Measurements from ENCODE around the gene FBN1. TPM values are rescaled to one million over a fixed set of nuclear protein-coding genes. Genes with fewer than 3 reads are reported as not detected.

The FBN1 gene
- total and polyA plus RNA-seq, 2 experiments from 2014 or later: 1.9 to 3.8 TPM

DNA sequence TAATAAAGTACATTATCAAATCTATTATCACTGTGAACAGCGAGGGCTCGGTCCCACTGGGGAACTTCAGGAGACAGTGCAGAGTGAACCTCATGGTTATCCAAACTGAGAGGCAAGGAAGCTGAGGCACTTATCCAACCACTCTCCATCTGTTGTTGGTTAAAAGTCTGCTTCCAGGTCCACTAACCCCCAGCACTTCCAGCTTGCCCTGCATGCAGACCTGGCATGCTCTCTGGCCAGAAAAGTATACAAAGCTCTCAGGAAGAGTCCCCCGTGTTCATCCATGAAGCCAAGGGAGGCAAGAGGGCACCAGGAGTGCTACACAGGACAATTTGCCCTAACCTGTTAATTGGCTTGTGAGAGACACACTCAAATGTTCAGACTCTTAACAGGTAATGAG is 36.0 kb downstream of the FBN1 start:
- no peak for ATAC-seq

DNA sequence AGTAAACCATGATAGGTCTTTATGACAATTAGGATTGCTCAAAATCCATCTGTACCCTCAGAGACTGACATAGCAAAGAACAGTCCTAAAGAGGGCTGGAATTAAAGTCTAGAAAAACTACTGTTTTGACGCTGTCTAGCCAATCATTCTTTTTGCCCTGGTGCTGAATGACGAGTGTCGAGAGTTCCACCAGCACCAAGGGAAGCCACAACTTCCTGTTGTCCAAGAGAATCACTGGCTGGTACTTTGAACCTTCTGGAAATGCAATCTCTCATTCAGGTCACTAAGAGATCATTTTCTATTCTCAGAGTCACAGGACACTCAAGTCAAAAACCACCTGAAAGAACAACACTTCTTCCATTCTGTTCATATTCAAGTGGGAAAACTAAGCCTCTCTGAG is 37.7 kb downstream of the FBN1 start:
- no peak overlapping the region for H3K4me2 ChIP-seq
- no peaks in the 10 kb centered on the region for H3K27me3 Mint-ChIP-seq (ENCODE audit: insufficient read depth, low read depth, poor library complexity)
- no peaks in the 10 kb centered on the region for H3K36me3 Mint-ChIP-seq (ENCODE audit: low read depth)
- no peak overlapping the region for H3K27ac Mint-ChIP-seq
- no peak overlapping the region for H3K27ac ChIP-seq (ENCODE audit: low read depth)
- H3F3A ChIP-seq (replicated peaks; ENCODE audit: low read depth): no peaks in the 10 kb centered on the region
- no peak overlapping the region for H3K4me3 Mint-ChIP-seq
- no peaks in the 10 kb centered on the region for H3K27me3 ChIP-seq (ENCODE audit: insufficient read depth)
- ATAC-seq (no peak), DNase-seq (ENCODE audit: low spot score) (no peak)
- H3K9me3 Mint-ChIP-seq: no peaks in the 10 kb centered on the region
- H3K4me1 ChIP-seq (ENCODE audit: insufficient read depth): peaks cover 15% of the 10 kb centered on the region; the same call in 1 of the 2 replicates
- H3K36me3 ChIP-seq (ENCODE audit: insufficient read depth): no peaks in the 10 kb centered on the region; the same call in 1 of the 2 replicates
- no peak overlapping the region for H3K4me3 ChIP-seq
- H3K79me2 ChIP-seq (replicated peaks; ENCODE audit: insufficient read depth): no peaks in the 10 kb centered on the region
- no peak overlapping the region for H2AFZ ChIP-seq
- no peaks in the 10 kb centered on the region for H3K9me2 ChIP-seq (ENCODE audit: insufficient read depth)
- peaks cover 19% of the 10 kb centered on the region; the same call in 2 of the 3 replicates for H3K4me1 Mint-ChIP-seq
- H4K20me1 ChIP-seq (replicated peaks; ENCODE audit: insufficient read depth): no peaks in the 10 kb centered on the region
- no peak for TF ChIP-seq STAT1 (IDR thresholded peaks at IDR 0.05; ENCODE audit: unreplicated experiment)
- TF ChIP-seq CREB1 (CRISPR knock-in tag; IDR thresholded peaks at IDR 0.05; ENCODE audit: low read depth): no peak
- no peak for TF ChIP-seq EZH2phosphoT487 (IDR thresholded peaks at IDR 0.05; ENCODE audit: unreplicated experiment)
- TF ChIP-seq, protein P1, sequence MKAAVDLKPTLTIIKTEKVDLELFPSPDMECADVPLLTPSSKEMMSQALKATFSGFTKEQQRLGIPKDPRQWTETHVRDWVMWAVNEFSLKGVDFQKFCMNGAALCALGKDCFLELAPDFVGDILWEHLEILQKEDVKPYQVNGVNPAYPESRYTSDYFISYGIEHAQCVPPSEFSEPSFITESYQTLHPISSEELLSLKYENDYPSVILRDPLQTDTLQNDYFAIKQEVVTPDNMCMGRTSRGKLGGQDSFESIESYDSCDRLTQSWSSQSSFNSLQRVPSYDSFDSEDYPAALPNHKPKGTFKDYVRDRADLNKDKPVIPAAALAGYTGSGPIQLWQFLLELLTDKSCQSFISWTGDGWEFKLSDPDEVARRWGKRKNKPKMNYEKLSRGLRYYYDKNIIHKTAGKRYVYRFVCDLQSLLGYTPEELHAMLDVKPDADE (IDR thresholded peaks at IDR 0.05): no peak
- no peak for TF ChIP-seq JUNB (IDR thresholded peaks at IDR 0.05; ENCODE audit: unreplicated experiment)
- no peak for TF ChIP-seq EZH2 (IDR thresholded peaks at IDR 0.05; ENCODE audit: low read depth, unreplicated experiment)
- TF ChIP-seq, protein P2, sequence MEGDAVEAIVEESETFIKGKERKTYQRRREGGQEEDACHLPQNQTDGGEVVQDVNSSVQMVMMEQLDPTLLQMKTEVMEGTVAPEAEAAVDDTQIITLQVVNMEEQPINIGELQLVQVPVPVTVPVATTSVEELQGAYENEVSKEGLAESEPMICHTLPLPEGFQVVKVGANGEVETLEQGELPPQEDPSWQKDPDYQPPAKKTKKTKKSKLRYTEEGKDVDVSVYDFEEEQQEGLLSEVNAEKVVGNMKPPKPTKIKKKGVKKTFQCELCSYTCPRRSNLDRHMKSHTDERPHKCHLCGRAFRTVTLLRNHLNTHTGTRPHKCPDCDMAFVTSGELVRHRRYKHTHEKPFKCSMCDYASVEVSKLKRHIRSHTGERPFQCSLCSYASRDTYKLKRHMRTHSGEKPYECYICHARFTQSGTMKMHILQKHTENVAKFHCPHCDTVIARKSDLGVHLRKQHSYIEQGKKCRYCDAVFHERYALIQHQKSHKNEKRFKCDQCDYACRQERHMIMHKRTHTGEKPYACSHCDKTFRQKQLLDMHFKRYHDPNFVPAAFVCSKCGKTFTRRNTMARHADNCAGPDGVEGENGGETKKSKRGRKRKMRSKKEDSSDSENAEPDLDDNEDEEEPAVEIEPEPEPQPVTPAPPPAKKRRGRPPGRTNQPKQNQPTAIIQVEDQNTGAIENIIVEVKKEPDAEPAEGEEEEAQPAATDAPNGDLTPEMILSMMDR (conservative IDR thresholded peaks at IDR 0.05; ENCODE audit: low read depth in 2 of 2): no peak
- TF ChIP-seq ZNF114 (CRISPR knock-in tag; IDR thresholded peaks at IDR 0.05): no peak
- TF ChIP-seq, protein P3, sequence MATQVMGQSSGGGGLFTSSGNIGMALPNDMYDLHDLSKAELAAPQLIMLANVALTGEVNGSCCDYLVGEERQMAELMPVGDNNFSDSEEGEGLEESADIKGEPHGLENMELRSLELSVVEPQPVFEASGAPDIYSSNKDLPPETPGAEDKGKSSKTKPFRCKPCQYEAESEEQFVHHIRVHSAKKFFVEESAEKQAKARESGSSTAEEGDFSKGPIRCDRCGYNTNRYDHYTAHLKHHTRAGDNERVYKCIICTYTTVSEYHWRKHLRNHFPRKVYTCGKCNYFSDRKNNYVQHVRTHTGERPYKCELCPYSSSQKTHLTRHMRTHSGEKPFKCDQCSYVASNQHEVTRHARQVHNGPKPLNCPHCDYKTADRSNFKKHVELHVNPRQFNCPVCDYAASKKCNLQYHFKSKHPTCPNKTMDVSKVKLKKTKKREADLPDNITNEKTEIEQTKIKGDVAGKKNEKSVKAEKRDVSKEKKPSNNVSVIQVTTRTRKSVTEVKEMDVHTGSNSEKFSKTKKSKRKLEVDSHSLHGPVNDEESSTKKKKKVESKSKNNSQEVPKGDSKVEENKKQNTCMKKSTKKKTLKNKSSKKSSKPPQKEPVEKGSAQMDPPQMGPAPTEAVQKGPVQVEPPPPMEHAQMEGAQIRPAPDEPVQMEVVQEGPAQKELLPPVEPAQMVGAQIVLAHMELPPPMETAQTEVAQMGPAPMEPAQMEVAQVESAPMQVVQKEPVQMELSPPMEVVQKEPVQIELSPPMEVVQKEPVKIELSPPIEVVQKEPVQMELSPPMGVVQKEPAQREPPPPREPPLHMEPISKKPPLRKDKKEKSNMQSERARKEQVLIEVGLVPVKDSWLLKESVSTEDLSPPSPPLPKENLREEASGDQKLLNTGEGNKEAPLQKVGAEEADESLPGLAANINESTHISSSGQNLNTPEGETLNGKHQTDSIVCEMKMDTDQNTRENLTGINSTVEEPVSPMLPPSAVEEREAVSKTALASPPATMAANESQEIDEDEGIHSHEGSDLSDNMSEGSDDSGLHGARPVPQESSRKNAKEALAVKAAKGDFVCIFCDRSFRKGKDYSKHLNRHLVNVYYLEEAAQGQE (IDR thresholded peaks at IDR 0.05; ENCODE audit: unreplicated experiment): no peak
- no peak for TF ChIP-seq POLR2AphosphoS5 (IDR thresholded peaks at IDR 0.05; ENCODE audit: low read depth)

More for the DNA sequence above, 36.0 kb downstream of the FBN1 start:
- H3K36me3 ChIP-seq (ENCODE audit: insufficient read depth): no peaks in the 10 kb centered on the region; the same call in 1 of the 2 replicates
- H3K9me2 ChIP-seq (ENCODE audit: insufficient read depth): no peaks in the 10 kb centered on the region
- H3K4me2 ChIP-seq: no peak overlapping the region
- DNase-seq (ENCODE audit: low spot score): no peak
- H3K4me1 ChIP-seq (ENCODE audit: insufficient read depth): peaks cover 4% of the 10 kb centered on the region; the same call in 1 of the 2 replicates
- no peaks in the 10 kb centered on the region for H3F3A ChIP-seq (replicated peaks; ENCODE audit: low read depth)
- Mint-ChIP-seq H3K36me3 (ENCODE audit: low read depth) (no peaks in the 10 kb centered on the region), H3K27me3 (ENCODE audit: insufficient read depth, low read depth, poor library complexity) (no peaks in the 10 kb centered on the region), H3K27ac (no peak overlapping the region), H3K4me3 (no peak overlapping the region), H3K9me3 (no peaks in the 10 kb centered on the region), H3K4me1 (peaks cover 8% of the 10 kb centered on the region; the same call in 2 of the 3 replicates)
- no peak overlapping the region for H2AFZ ChIP-seq
- H3K79me2 ChIP-seq (replicated peaks; ENCODE audit: insufficient read depth): no peaks in the 10 kb centered on the region
- no peak overlapping the region for H3K27ac ChIP-seq (ENCODE audit: low read depth)
- H3K4me3 ChIP-seq: no peak overlapping the region
- no peaks in the 10 kb centered on the region for H4K20me1 ChIP-seq (replicated peaks; ENCODE audit: insufficient read depth)
- TF ChIP-seq, protein P3 (IDR thresholded peaks at IDR 0.05; ENCODE audit: unreplicated experiment): no peak
- TF ChIP-seq ZNF331 (CRISPR knock-in tag; IDR thresholded peaks at IDR 0.05; ENCODE audit: low read depth): no peak
- no peak for TF ChIP-seq ZNF114 (CRISPR knock-in tag; IDR thresholded peaks at IDR 0.05)
- no peak for TF ChIP-seq EZH2phosphoT487 (IDR thresholded peaks at IDR 0.05; ENCODE audit: unreplicated experiment)
- no peaks in the 10 kb centered on the region for H3K27me3 ChIP-seq (ENCODE audit: insufficient read depth)
